IMR-90 (cell line): ENCODE measurements around the gene PRKAG3.

Experiments
- BHLHE40 ChIP-seq: fragments of 150-350 bp; IDR thresholded peaks from 2 replicates; pipeline ENCODE4 v1.6.1; 2016; ENCODE audit warnings: mild to moderate bottlenecking, low read depth, low read length
- CTCF ChIP-seq: conservative IDR thresholded peaks from 2 replicates; pipeline ENCODE4 v1.5.1; 2012; ENCODE audit warnings: mild to moderate bottlenecking, low read depth, low read length, improper control_type of control experiment
- POLR2A ChIP-seq: IDR thresholded peaks from 2 replicates; pipeline ENCODE4 v1.6.1; 2012; ENCODE audit warnings: mild to moderate bottlenecking, low read depth, low read length
- RCOR1 ChIP-seq: IDR thresholded peaks from 2 replicates; pipeline ENCODE4 v1.6.1; 2012; ENCODE audit warnings: mild to moderate bottlenecking, low read length, improper control_type of control experiment; ENCODE audit not compliant: insufficient replicate concordance
- SMC3 ChIP-seq: fragments of 150-350 bp; IDR thresholded peaks from 2 replicates; pipeline ENCODE4 v1.6.1; 2016; ENCODE audit warnings: low read depth, mild to moderate bottlenecking, antibody characterized with exemption, low read length, moderate library complexity

- TF ChIP-seq CTCF: no peak
- no peak for TF ChIP-seq POLR2A
- TF ChIP-seq SMC3: no peak
- no peak for TF ChIP-seq RCOR1
- TF ChIP-seq BHLHE40: no peak
These were observed at the start of gene PRKAG3 for GRCh38 chr2:218831378-218831990.
